ENCODE results near the gene KREMEN2. TPM values are rescaled to one million over a fixed set of nuclear protein-coding genes. Genes with fewer than 3 reads are reported as not detected.

Gene KREMEN2
- total and polyA plus RNA-seq, 12 donors = not detected

GRCh38 chr16:2923481-2923880, 40.6 kb upstream of the KREMEN2 start:
- TF ChIP-seq POLR2A (IDR thresholded peaks at IDR 0.05) (no peak), CTCF (IDR thresholded peaks at IDR 0.05) (no peak)
- 94 to 95% (median 94%) methylated on average over 14 of the region's 14 CpGs for WGBS, 4 donors

GRCh38 chr16:2924901-2925755, 38.9 kb upstream of the KREMEN2 start:
- no peak overlapping the region for H3K4me3 ChIP-seq
- peaks cover 0 to 8% of the 10 kb centered on the region in 2 donors for H3K4me1 ChIP-seq (replicated peaks in 1 of 2)
- no peak overlapping the region for H3K27ac ChIP-seq
- peaks cover 0 to 10% of the 10 kb centered on the region in 2 donors for H3K36me3 ChIP-seq (replicated peaks in 1 of 2)
- H3K9me3 ChIP-seq (replicated peaks in 1 of 3) = no peaks in the 10 kb centered on the region
- DNase-seq = no peak
- TF ChIP-seq CTCF (IDR thresholded peaks at IDR 0.05) (no peak), POLR2A (IDR thresholded peaks at IDR 0.05) (no peak)
- 66 to 84% (median 79%) methylated on average over 8 to 42 of the region's 42 CpGs for WGBS, 4 donors
- intact Hi-C loops (cut with DNase I) = loop anchor here (5.0 to 10.0 kb wide), 3 partner anchors 53 to 88 kb away; partner anchors contain the start of gene PKMYT1 (in 1 of the 2)
- no peaks in the 10 kb centered on the region for H3K27me3 ChIP-seq

More at GRCh38 chr16:2923481-2923880, 40.6 kb upstream of the KREMEN2 start:
- intact Hi-C loops (cut with DNase I) = loop anchor here (5.0 to 10.0 kb wide), 2 partner anchors 51 to 61 kb away; partner anchors contain the start of gene PKMYT1 (in 1 of the 2)
- Histone ChIP-seq H3K4me1 (replicated peaks in 1 of 2) (peaks cover 0 to 17% of the 10 kb centered on the region in 2 donors), H3K4me3 (no peak overlapping the region), H3K27ac (no peak overlapping the region), H3K27me3 (no peaks in the 10 kb centered on the region), H3K36me3 (replicated peaks in 1 of 2) (peaks cover 0 to 3% of the 10 kb centered on the region in 2 donors), H3K9me3 (replicated peaks in 1 of 3) (no peaks in the 10 kb centered on the region)
- DNase-seq = no peak

- no peak for TF ChIP-seq CTCF (IDR thresholded peaks at IDR 0.05)
- TF ChIP-seq POLR2A (IDR thresholded peaks at IDR 0.05) = no peak
- peaks cover 0 to 18% of the 10 kb centered on the region in 2 donors for H3K36me3 ChIP-seq (replicated peaks in 1 of 2)
- intact Hi-C loops (cut with DNase I) = loop anchor here in 1 of 2 donors (5.0 to 10.0 kb wide), 2 partner anchors 59 to 89 kb away; partner anchors contain the start of gene PKMYT1
- DNase-seq = no peak
- H3K27ac ChIP-seq = no peak overlapping the region
- peaks cover 0 to 8% of the 10 kb centered on the region in 2 donors for H3K4me1 ChIP-seq (replicated peaks in 1 of 2)
- no peak overlapping the region for H3K4me3 ChIP-seq
- no peaks in the 10 kb centered on the region for H3K9me3 ChIP-seq (replicated peaks in 1 of 3)
- 70 to 78% (median 75%) methylated on average over 8 to 9 of the region's 9 CpGs for WGBS, 4 donors
- no peaks in the 10 kb centered on the region for H3K27me3 ChIP-seq
Measured at GRCh38 chr16:2925951-2926649, 38.0 kb upstream of the KREMEN2 start.

GRCh38 chr16:2926650-2926999, 37.5 kb upstream of the KREMEN2 start:
- WGBS, 4 donors = 70 to 84% (median 76%) methylated on average over 5 of the region's 5 CpGs
- H3K4me3 ChIP-seq = no peak overlapping the region

More at GRCh38 chr16:2926650-2926999, 37.5 kb upstream of the KREMEN2 start:
- H3K9me3 ChIP-seq (replicated peaks in 1 of 3) = no peaks in the 10 kb centered on the region
- peaks cover 0 to 18% of the 10 kb centered on the region in 2 donors for H3K36me3 ChIP-seq (replicated peaks in 1 of 2)
- intact Hi-C loops (cut with DNase I) = loop anchor here in 1 of 2 donors (5.0 to 10.0 kb wide), 2 partner anchors 58 to 89 kb away; partner anchors contain the start of gene PKMYT1
- TF ChIP-seq CTCF (IDR thresholded peaks at IDR 0.05) (no peak), POLR2A (IDR thresholded peaks at IDR 0.05) (no peak)
- DNase-seq = no peak
- peaks cover 0 to 8% of the 10 kb centered on the region in 2 donors for H3K4me1 ChIP-seq (replicated peaks in 1 of 2)
- H3K27me3 ChIP-seq = no peaks in the 10 kb centered on the region
- peak overlapping the region in 1 of 5 donors; percentile 11 for H3K27ac ChIP-seq

Measured in adrenal gland (tissue), 12 donors.